GM12891 (cell line): ENCODE data around the gene TBC1D2.
"Not testable (repeated sequence)": the region's sequence is repeated elsewhere in the genome, so short reads cannot be mapped to it uniquely, and the experiment has no call there.

Experiments used
- DNase-seq: peaks from one replicate; pipeline ENCODE4 v3.0.0; 2011; ENCODE audit warnings: low spot score; ENCODE audit not compliant: insufficient read length
- FAIRE-seq: peaks from 2 replicates; lab custom pipeline; 2011; peaks lifted over from hg19 to GRCh38; lab: Jason Lieb, UNC
- PAX5 ChIP-seq: IDR thresholded peaks from 2 replicates; pipeline ENCODE4 v1.6.1; 2011; ENCODE audit warnings: low read length, moderate library complexity, mild to moderate bottlenecking; ENCODE audit not compliant: insufficient read depth, severe bottlenecking
- POLR2A ChIP-seq: IDR thresholded peaks from 2 replicates; pipeline ENCODE4 v1.6.1; 2011; ENCODE audit warnings: low read depth, low read length, control low read depth
- POLR2AphosphoS5 ChIP-seq: IDR thresholded peaks from 2 replicates; pipeline ENCODE4 v1.6.1; 2011; ENCODE audit warnings: low read depth, low read length, control low read depth
- POU2F2 ChIP-seq: IDR thresholded peaks from 2 replicates; pipeline ENCODE4 v1.6.1; 2011; ENCODE audit warnings: low read depth, mild to moderate bottlenecking, control low read depth, low read length, moderate library complexity
- SPI1 ChIP-seq: IDR thresholded peaks from 2 replicates; pipeline ENCODE4 v1.6.1; 2011; ENCODE audit warnings: low read depth, low read length, control low read depth
- TAF1 ChIP-seq: IDR thresholded peaks from 2 replicates; pipeline ENCODE4 v1.6.1; 2011; ENCODE audit warnings: low read depth, low read length, control low read depth

The TBC1D2 gene

GRCh38 chr9:98272083-98272482, 16.6 kb upstream of the TBC1D2 start:
- DNase-seq (no peak), FAIRE-seq (no peak)
- TF ChIP-seq POLR2A = no peak
- TF ChIP-seq SPI1 = no peak
- TF ChIP-seq POU2F2 = no peak
- TF ChIP-seq TAF1 = no peak
- no peak for TF ChIP-seq POLR2AphosphoS5
- TF ChIP-seq PAX5 = no peak

- FAIRE-seq = no peak
- no peak for TF ChIP-seq PAX5
- no peak for TF ChIP-seq POLR2A
- no peak for TF ChIP-seq TAF1
- TF ChIP-seq POU2F2 = no peak
- TF ChIP-seq SPI1 = no peak
- no peak for TF ChIP-seq POLR2AphosphoS5
- no peak for DNase-seq
These were observed 16.0 kb upstream of the TBC1D2 start for GRCh38 chr9:98271479-98271878.

GRCh38 chr9:98270284-98270683, 14.8 kb upstream of the TBC1D2 start:
- not testable (repeated sequence) for FAIRE-seq

GRCh38 chr9:98269652-98270051, 14.2 kb upstream of the TBC1D2 start:
- FAIRE-seq, DNase-seq: not testable (repeated sequence)

More at GRCh38 chr9:98270284-98270683, 14.8 kb upstream of the TBC1D2 start:
- not testable (repeated sequence) for DNase-seq

GRCh38 chr9:98267556-98267955, 12.1 kb upstream of the TBC1D2 start:
- not testable (repeated sequence) for FAIRE-seq

GRCh38 chr9:98264516-98264915, 9.1 kb upstream of the TBC1D2 start:
- TF ChIP-seq SPI1 (no peak), TAF1 (no peak), POLR2A (no peak), PAX5 (no peak), POU2F2 (no peak), POLR2AphosphoS5 (no peak)
- DNase-seq = no peak
- FAIRE-seq = no peak

More at GRCh38 chr9:98267556-98267955, 12.1 kb upstream of the TBC1D2 start:
- not testable (repeated sequence) for DNase-seq

GRCh38 chr9:98263482-98264357, 8.3 kb upstream of the TBC1D2 start:
- peak; percentile 72 for FAIRE-seq
- TF ChIP-seq TAF1 (no peak), PAX5 (no peak), POLR2AphosphoS5 (no peak), POU2F2 (no peak), POLR2A (no peak), SPI1 (no peak)
- DNase-seq = peak; percentile 51

GRCh38 chr9:98263080-98263479, 7.6 kb upstream of the TBC1D2 start:
- no peak for DNase-seq
- TF ChIP-seq TAF1 (no peak), SPI1 (no peak), PAX5 (no peak), POLR2A (no peak), POU2F2 (no peak), POLR2AphosphoS5 (no peak)
- no peak for FAIRE-seq

- no peak for FAIRE-seq
- TF ChIP-seq POU2F2 (no peak), POLR2AphosphoS5 (no peak), PAX5 (no peak), POLR2A (no peak), SPI1 (no peak), TAF1 (no peak)
- DNase-seq = no peak
These were observed 6.6 kb upstream of the TBC1D2 start for GRCh38 chr9:98262056-98262455.

GRCh38 chr9:98260635-98261034, 5.2 kb upstream of the TBC1D2 start:
- FAIRE-seq = no peak
- TF ChIP-seq TAF1 (no peak), POLR2AphosphoS5 (no peak), PAX5 (no peak), SPI1 (no peak), POLR2A (no peak), POU2F2 (no peak)
- DNase-seq = no peak
